ENCODE results near the gene BCL11B. TPM values are rescaled to one million over a fixed set of nuclear protein-coding genes. Genes with fewer than 3 reads are reported as not detected.
A peak's percentile ranks its signal among the peaks of the same experiment; 100 is the strongest.

Gene BCL11B
- polyA plus RNA-seq, 3 donors, result 0.01 TPM; not detected in 2

- no peak for TF ChIP-seq CTCF (IDR thresholded peaks at IDR 0.05)
- Histone ChIP-seq H2AFZ (ENCODE audit: insufficient read depth, low read depth, low read length, poor library complexity, severe bottlenecking) (no peak overlapping the region), H3K4me3 (replicated peaks in 1 of 3; ENCODE audit: low read depth in 2 of 3, low read length in 3 of 3) (no peak overlapping the region), H3K27ac (ENCODE audit: low read depth in 1 of 2, low read length in 2 of 2) (no peak overlapping the region), H3K36me3 (replicated peaks in 1 of 2; ENCODE audit: control insufficient read depth in 1 of 2, insufficient read depth in 2 of 2, low read length in 2 of 2) (no peaks in the 10 kb centered on the region), H3K27me3 (ENCODE audit: control insufficient read depth in 2 of 2, insufficient read depth in 2 of 2, low read length in 2 of 2) (peaks cover 0 to 4% of the 10 kb centered on the region in 2 donors), H3K9me3 (replicated peaks in 1 of 2; ENCODE audit: control insufficient read depth in 1 of 2, insufficient read depth in 1 of 2, low read length in 2 of 2) (no peaks in the 10 kb centered on the region), H3K9ac (ENCODE audit: insufficient read depth, low read length, poor library complexity, severe bottlenecking) (no peak overlapping the region), H3K4me1 (ENCODE audit: control insufficient read depth in 1 of 2, insufficient read depth in 2 of 2, low read length in 2 of 2) (no peaks in the 10 kb centered on the region), H3K79me2 (ENCODE audit: insufficient read depth, low read length) (no peaks in the 10 kb centered on the region), H4K20me1 (ENCODE audit: insufficient read depth, low read length) (no peaks in the 10 kb centered on the region), H3K4me2 (replicated peaks; ENCODE audit: extremely low read depth, low read length, poor library complexity, severe bottlenecking) (no peak overlapping the region)
- no peak overlapping the region for H3K4me3 Mint-ChIP-seq
- no peak overlapping the region for H3K27ac Mint-ChIP-seq
- DNase-seq, result no peak
- intact Hi-C loops (cut with micrococcal nuclease), result no loop called here
- H3K36me3 Mint-ChIP-seq, result no peaks in the 10 kb centered on the region
- peaks cover 0 to 5% (median 0%) of the 10 kb centered on the region in 7 donors for H3K9me3 Mint-ChIP-seq
- H3K4me1 Mint-ChIP-seq, result no peaks in the 10 kb centered on the region
- 91% methylated on average over 11 of the region's 12 CpGs for WGBS (ENCODE audit: insufficient coverage)
- peaks cover 2 to 19% (median 12%) of the 10 kb centered on the region in 3 donors for H3K27me3 Mint-ChIP-seq (ENCODE audit: low read depth in 3 of 3)
These were observed 17.6 kb upstream of the BCL11B start for GRCh38 chr14:99289394-99290189.

GRCh38 chr14:99288948-99289347, 17.0 kb upstream of the BCL11B start:
- Mint-ChIP-seq H3K36me3 (no peaks in the 10 kb centered on the region), H3K4me1 (no peaks in the 10 kb centered on the region), H3K4me3 (no peak overlapping the region), H3K27ac (peak overlapping the region in 1 of 7 donors; percentile 16), H3K27me3 (ENCODE audit: low read depth in 3 of 3) (peaks cover 2 to 21% (median 12%) of the 10 kb centered on the region in 3 donors), H3K9me3 (peaks cover 0 to 5% (median 0%) of the 10 kb centered on the region in 7 donors)
- whole genome bisulfite sequencing (ENCODE audit: insufficient coverage), result 77% methylated on average over 4 of the region's 5 CpGs
- Histone ChIP-seq H3K9me3 (replicated peaks in 1 of 2; ENCODE audit: control insufficient read depth in 1 of 2, insufficient read depth in 1 of 2, low read length in 2 of 2) (no peaks in the 10 kb centered on the region), H3K27ac (ENCODE audit: low read depth in 1 of 2, low read length in 2 of 2) (no peak overlapping the region), H3K4me3 (replicated peaks in 1 of 3; ENCODE audit: low read depth in 2 of 3, low read length in 3 of 3) (no peak overlapping the region), H3K4me1 (ENCODE audit: control insufficient read depth in 1 of 2, insufficient read depth in 2 of 2, low read length in 2 of 2) (no peaks in the 10 kb centered on the region), H3K27me3 (ENCODE audit: control insufficient read depth in 2 of 2, insufficient read depth in 2 of 2, low read length in 2 of 2) (peaks cover 0 to 4% of the 10 kb centered on the region in 2 donors), H3K4me2 (replicated peaks; ENCODE audit: extremely low read depth, low read length, poor library complexity, severe bottlenecking) (no peak overlapping the region), H4K20me1 (ENCODE audit: insufficient read depth, low read length) (no peaks in the 10 kb centered on the region), H3K9ac (ENCODE audit: insufficient read depth, low read length, poor library complexity, severe bottlenecking) (no peak overlapping the region), H2AFZ (ENCODE audit: insufficient read depth, low read depth, low read length, poor library complexity, severe bottlenecking) (no peak overlapping the region), H3K79me2 (ENCODE audit: insufficient read depth, low read length) (no peaks in the 10 kb centered on the region), H3K36me3 (replicated peaks in 1 of 2; ENCODE audit: control insufficient read depth in 1 of 2, insufficient read depth in 2 of 2, low read length in 2 of 2) (no peaks in the 10 kb centered on the region)
- no peak for TF ChIP-seq CTCF (IDR thresholded peaks at IDR 0.05)
- DNase-seq, result no peak
- intact Hi-C loops (cut with micrococcal nuclease), result no loop called here
